ENCODE measurements around the gene PTPRG. TPM values are rescaled to one million over a fixed set of nuclear protein-coding genes. Genes with fewer than 3 reads are reported as not detected.

Gene PTPRG
- total RNA-seq, 1 experiment from 2014 or later: 69.3 TPM

DNA sequence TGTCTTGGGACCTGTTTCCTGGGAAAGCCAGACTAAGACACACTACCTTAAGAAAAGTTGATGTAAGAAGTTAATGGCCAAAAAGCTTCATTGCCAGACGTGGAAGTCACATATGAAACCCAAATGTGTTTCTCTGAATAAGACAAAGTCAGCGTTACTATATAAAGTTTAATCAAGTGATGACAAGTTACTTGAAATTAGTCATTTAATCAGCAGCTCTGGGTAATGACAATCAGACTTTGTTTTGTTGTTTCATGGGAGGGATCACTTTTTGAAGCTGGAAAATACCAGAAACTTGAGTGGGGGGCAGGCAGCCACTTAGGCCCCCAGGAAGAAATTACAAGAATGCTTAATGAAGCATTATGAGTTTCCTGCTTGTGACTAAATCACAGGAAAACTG lies 218.6 kb downstream of the PTPRG start:
- H3K4me1 Mint-ChIP-seq: peaks cover 42 to 44% of the 10 kb centered on the region in 2 experiments
- no CpG with 5 or more reads among the region's 2 CpGs for WGBS (ENCODE audit: extremely low coverage, insufficient read length, low lambda C conversion rate)
- no peak overlapping the region for H2BK20ac ChIP-seq (ENCODE audit: low read depth, low read length, poor library complexity, severe bottlenecking)

More for the DNA sequence above, 218.6 kb downstream of the PTPRG start:
- H4K8ac ChIP-seq (replicated peaks; ENCODE audit: insufficient read length, low read depth, low read length): no peak overlapping the region
- no peak overlapping the region for H2BK12ac ChIP-seq (ENCODE audit: insufficient read length, low read depth, low read length)
- no peak overlapping the region for H2AFZ ChIP-seq (ENCODE audit: low read length)
- DNase-seq: no peak
- no peak overlapping the region for H3K18ac ChIP-seq (ENCODE audit: insufficient read length, low read depth, low read length)
- no peak overlapping the region for H3K4me2 ChIP-seq (ENCODE audit: insufficient read depth, insufficient read length, low read length)
- no peak overlapping the region for H4K5ac ChIP-seq (ENCODE audit: insufficient read length, low read depth, low read length)
- no peak overlapping the region for H3K4me3 Mint-ChIP-seq
- no peak overlapping the region for H2BK120ac ChIP-seq (ENCODE audit: low read depth, low read length, poor library complexity, severe bottlenecking)
- H3K56ac ChIP-seq (ENCODE audit: insufficient read length, low read depth, low read length): no peak overlapping the region
- no peaks in the 10 kb centered on the region for H3K9me3 Mint-ChIP-seq
- no peaks in the 10 kb centered on the region for H3K27me3 Mint-ChIP-seq (ENCODE audit: low read depth)
- peaks cover 14% of the 10 kb centered on the region; the same call in 1 of the 2 replicates for H3K4me1 ChIP-seq (ENCODE audit: insufficient read depth, low read length)
- H3K9me3 ChIP-seq (ENCODE audit: control insufficient read depth, low read depth, low read length): no peaks in the 10 kb centered on the region
- no peak overlapping the region for H3K23ac ChIP-seq (ENCODE audit: insufficient read length, low read depth, low read length)
- H4K20me1 ChIP-seq (ENCODE audit: control insufficient read depth, insufficient read depth, insufficient read length): no peaks in the 10 kb centered on the region
- H3K27me3 ChIP-seq (ENCODE audit: insufficient read depth, low read length): no peaks in the 10 kb centered on the region
- H3K23me2 ChIP-seq (ENCODE audit: insufficient read length, low read depth, low read length, poor library complexity, severe bottlenecking): no peaks in the 10 kb centered on the region
- H3K79me2 ChIP-seq (ENCODE audit: insufficient read depth, low read length): peaks cover 24% of the 10 kb centered on the region; the same call in 1 of the 2 replicates
- H3T11ph ChIP-seq (ENCODE audit: low read length): no peak overlapping the region
- H3K27ac ChIP-seq (ENCODE audit: insufficient read length, low read depth, low read length): no peak overlapping the region
- H3K27ac Mint-ChIP-seq: no peak overlapping the region; a peak in 1 of 7 replicates
- no peaks in the 10 kb centered on the region; a peak in 1 of 7 replicates for H3K36me3 Mint-ChIP-seq (ENCODE audit: insufficient read depth in 1 of 3, low read depth in 3 of 3)
- no peak overlapping the region for H4K91ac ChIP-seq (ENCODE audit: insufficient read length, low read depth, low read length)
- H3K14ac ChIP-seq (ENCODE audit: insufficient read depth, low read length): no peak overlapping the region
- H2BK15ac ChIP-seq (ENCODE audit: low read depth, low read length): no peak overlapping the region
- TF ChIP-seq, protein P1, sequence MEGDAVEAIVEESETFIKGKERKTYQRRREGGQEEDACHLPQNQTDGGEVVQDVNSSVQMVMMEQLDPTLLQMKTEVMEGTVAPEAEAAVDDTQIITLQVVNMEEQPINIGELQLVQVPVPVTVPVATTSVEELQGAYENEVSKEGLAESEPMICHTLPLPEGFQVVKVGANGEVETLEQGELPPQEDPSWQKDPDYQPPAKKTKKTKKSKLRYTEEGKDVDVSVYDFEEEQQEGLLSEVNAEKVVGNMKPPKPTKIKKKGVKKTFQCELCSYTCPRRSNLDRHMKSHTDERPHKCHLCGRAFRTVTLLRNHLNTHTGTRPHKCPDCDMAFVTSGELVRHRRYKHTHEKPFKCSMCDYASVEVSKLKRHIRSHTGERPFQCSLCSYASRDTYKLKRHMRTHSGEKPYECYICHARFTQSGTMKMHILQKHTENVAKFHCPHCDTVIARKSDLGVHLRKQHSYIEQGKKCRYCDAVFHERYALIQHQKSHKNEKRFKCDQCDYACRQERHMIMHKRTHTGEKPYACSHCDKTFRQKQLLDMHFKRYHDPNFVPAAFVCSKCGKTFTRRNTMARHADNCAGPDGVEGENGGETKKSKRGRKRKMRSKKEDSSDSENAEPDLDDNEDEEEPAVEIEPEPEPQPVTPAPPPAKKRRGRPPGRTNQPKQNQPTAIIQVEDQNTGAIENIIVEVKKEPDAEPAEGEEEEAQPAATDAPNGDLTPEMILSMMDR (conservative IDR thresholded peaks at IDR 0.05): no peak
- H2BK5ac ChIP-seq (ENCODE audit: insufficient read length, low read length): no peak overlapping the region
- H2AK5ac ChIP-seq (ENCODE audit: insufficient read length, low read length): no peak overlapping the region
- no peak overlapping the region for H3K4ac ChIP-seq (ENCODE audit: low read depth, low read length)
- peaks cover 4% of the 10 kb centered on the region for H3K79me1 ChIP-seq (ENCODE audit: insufficient read depth, low read depth, low read length, poor library complexity, severe bottlenecking)
- H3K9ac ChIP-seq (ENCODE audit: extremely low read depth, insufficient read length, low read length): no peak overlapping the region
